HepG2 (cell line): ENCODE measurements around the gene MT1F. TPM values are rescaled to one million over a fixed set of nuclear protein-coding genes. Genes with fewer than 3 reads are reported as not detected.

Experiments used
- ATAC-seq: fragments of 200-7000 bp; cut with Tn5 transposase; 3 replicates; pipeline ENCODE4 v1.9.1; 2020; ENCODE audit warnings: mild to moderate bottlenecking, moderate library complexity
- BruUV-seq: library from RNA; stranded (reverse); fragments of 400-500 nt; replicated peaks from 2 replicates; lab custom pipeline; 2021; lab: Mats Ljungman, UMichigan
- CTCF ChIA-PET: fragments of 300-600 bp; formaldehyde crosslinking; extraction: SDS; loops from one replicate; lab custom pipeline; 2021; ENCODE audit warnings: low total read pairs, inconsistent platforms, low intra/inter-chr PET ratio; lab: Yijun Ruan, JAX
- POLR2A ChIA-PET: fragments of 350-600 bp; sonication (Branson Sonifier 250); formaldehyde crosslinking; loops from one replicate; lab custom pipeline; 2020; ENCODE audit warnings: antibody characterized with exemption, inconsistent platforms; lab: Yijun Ruan, JAX
- DNase-seq: peaks from one replicate; pipeline ENCODE4 v3.0.0-alpha.2; 2015; ENCODE audit warnings: low spot score
- FAIRE-seq: peaks from 3 replicates; lab custom pipeline; 2011; peaks lifted over from hg19 to GRCh38; lab: Jason Lieb, UNC
- H2AFZ ChIP-seq: one replicate; pipeline ENCODE4 v1.6.1; 2011; ENCODE audit warnings: low read length, inconsistent platforms
- H3K27ac ChIP-seq: fragments of 300-600 bp; 3 replicates; pipeline ENCODE4 v1.8.0; 2011; ENCODE audit warnings: mixed run types, mild to moderate bottlenecking, mixed read lengths, low read length, inconsistent platforms; ENCODE audit not compliant: insufficient read depth; ENCODE audit errors: extremely low read length
- H3K27me3 ChIP-seq, 2 experiments: fragments of 200-600 bp in 1 of 2; 2 replicates in 1 of 2; 3 replicates in 1 of 2; pipeline versions ENCODE4 v1.6.0 to v1.8.0; 2011; ENCODE audit warnings: low read length in 2 of 2, mild to moderate bottlenecking in 2 of 2, moderate library complexity in 2 of 2, inconsistent platforms in 1 of 2; ENCODE audit not compliant: insufficient read depth in 2 of 2, control insufficient read depth in 1 of 2
- H3K36me3 ChIP-seq, 2 experiments: fragments of 200-600 bp in 1 of 2; replicated peaks in 1 of 2; 2 replicates in 1 of 2; 3 replicates in 1 of 2; pipeline versions ENCODE4 v1.5.1 to v1.8.0; 2011; ENCODE audit warnings: low read length in 2 of 2, inconsistent platforms in 1 of 2; ENCODE audit not compliant: insufficient read depth in 2 of 2, control insufficient read depth in 1 of 2
- H3K4me1 ChIP-seq: 2 replicates; pipeline ENCODE4 v1.5.1; 2012; ENCODE audit warnings: low read length, inconsistent platforms; ENCODE audit not compliant: insufficient read depth
- H3K4me2 ChIP-seq: 2 replicates; pipeline ENCODE4 v1.6.0; 2011; ENCODE audit warnings: low read depth, low read length, inconsistent platforms
- H3K4me3 ChIP-seq, 3 experiments: fragments of 200-600 bp in 1 of 3; sonication (generic), shearing (Covaris generic) in 1 of 3; replicated peaks in 1 of 3; 2 replicates each; pipeline ENCODE4 v1.5.1; 2011 to 2016; ENCODE audit warnings: low read length in 3 of 3, inconsistent platforms in 2 of 3, low read depth in 2 of 3, mild to moderate bottlenecking in 2 of 3, control low read depth in 1 of 3, mixed read lengths in 1 of 3; ENCODE audit not compliant: insufficient read depth in 1 of 3
- H3K79me2 ChIP-seq: one replicate; pipeline ENCODE4 v1.6.1; 2011; ENCODE audit warnings: low read length, inconsistent platforms; ENCODE audit not compliant: insufficient read depth
- H3K9ac ChIP-seq: 2 replicates; pipeline ENCODE4 v1.6.0; 2011; ENCODE audit warnings: mild to moderate bottlenecking, low read depth, low read length, inconsistent platforms; ENCODE audit not compliant: insufficient read depth
- H3K9me3 ChIP-seq: 2 replicates; pipeline ENCODE4 v1.5.1; 2012; ENCODE audit warnings: mild to moderate bottlenecking, low read length
- H4K20me1 ChIP-seq: 2 replicates; pipeline ENCODE4 v1.6.0; 2011; ENCODE audit warnings: inconsistent platforms, mild to moderate bottlenecking, low read length, moderate library complexity; ENCODE audit not compliant: insufficient read depth
- ASH2L ChIP-seq: fragments of 300-600, 200-600 bp; sonication (generic); IDR thresholded peaks from 2 replicates; pipeline ENCODE4 v1.7.0; 2017; ENCODE audit warnings: low read depth, mild to moderate bottlenecking, moderate library complexity, mixed read lengths, low read length; ENCODE audit not compliant: insufficient read length
- ATF7-NPFF ChIP-seq: sonication (generic); formaldehyde crosslinking; IDR thresholded peaks from 2 replicates; pipeline ENCODE4 v1.8.1; 2023; ENCODE audit warnings: mild to moderate bottlenecking, low read depth, missing genetic modification reagents, moderate library complexity
- CENPX ChIP-seq: sonication (generic); formaldehyde crosslinking; IDR thresholded peaks from 2 replicates; pipeline ENCODE4 v1.9.0; 2021; ENCODE audit warnings: mild to moderate bottlenecking, missing genetic modification reagents, moderate library complexity
- HIC2 ChIP-seq: sonication (generic); formaldehyde crosslinking; IDR thresholded peaks from 2 replicates; pipeline ENCODE4 v1.9.0; 2022; ENCODE audit warnings: low read depth, missing genetic modification reagents
- NCOA2 ChIP-seq: sonication (generic); formaldehyde crosslinking; IDR thresholded peaks from 2 replicates; pipeline ENCODE4 v1.8.0; 2022; ENCODE audit warnings: inconsistent platforms
- PHF20 ChIP-seq: sonication (generic); formaldehyde crosslinking; IDR thresholded peaks from 2 replicates; pipeline ENCODE4 v1.5.0; 2020; ENCODE audit warnings: mild to moderate bottlenecking, missing genetic modification reagents
- SALL2 ChIP-seq: sonication (generic); formaldehyde crosslinking; IDR thresholded peaks from 2 replicates; pipeline ENCODE4 v1.8.1; 2023; ENCODE audit warnings: mild to moderate bottlenecking, missing genetic modification reagents, inconsistent platforms
- ZBTB1 ChIP-seq: sonication (generic); formaldehyde crosslinking; IDR thresholded peaks from 2 replicates; pipeline ENCODE4 v1.4.0; 2020; ENCODE audit warnings: missing genetic modification reagents, borderline replicate concordance
- ZNF574 ChIP-seq: sonication (generic); formaldehyde crosslinking; IDR thresholded peaks from 2 replicates; pipeline ENCODE4 v1.4.0; 2020; ENCODE audit warnings: missing genetic modification reagents
- ZNF605 ChIP-seq: sonication (generic); formaldehyde crosslinking; IDR thresholded peaks from 2 replicates; pipeline ENCODE4 v1.8.0; 2022; ENCODE audit warnings: mild to moderate bottlenecking, missing genetic modification reagents
- ZNF644 ChIP-seq: IDR thresholded peaks from 2 replicates; pipeline ENCODE4 v1.6.1; 2016; ENCODE audit warnings: low read depth
- WGBS: methylation state at CpG from one replicate; pipeline ENCODE4 v1.1.6; 2017; ENCODE audit warnings: low lambda C conversion rate; 5-methylcytosine and 5-hydroxymethylcytosine counted together
- in situ Hi-C: cut with HindIII; loops from 2 replicates; pipeline ENCODE4 v1.10.0; 2017; ENCODE audit warnings: low pct_unique_long_range_greater_than_20kb; ENCODE audit not compliant: extremely low pct_ligation_motif_present
- intact Hi-C: fragments of 100-400 bp; cut with micrococcal nuclease; formaldehyde crosslinking; loops from one replicate; pipeline ENCODE4 v1.10.0; 2022; ENCODE audit not compliant: unreplicated experiment
- polyA plus RNA-seq, 8 experiments: library from polyadenylated mRNA; depleted of rRNA in 3 of 8; stranded (reverse) in 7 of 8; unstranded in 1 of 8; fragments of >200 nt; fragmentation: Illumina TruSeq in 4 of 8; extraction: Trizol in 4 of 8; gene quantifications; 2 replicates each; pipeline versions ENCODE4 v1.2.1 to v1.2.3, GENCODE V29; 2011 to 2016; ENCODE audit warnings: low read depth in 4 of 8, missing spikeins in 1 of 8, mixed read lengths in 1 of 8; ENCODE audit not compliant: insufficient read depth in 1 of 8
- total RNA-seq, 5 experiments: library from RNA; depleted of rRNA; stranded (reverse); fragments of >200 nt; fragmentation: Illumina TruSeq; extraction: Trizol; gene quantifications; 2 replicates each; pipeline ENCODE4 v1.2.3, GENCODE V29; 2016; ENCODE audit warnings: low read depth in 1 of 5
- TF ChIP-seq, protein P1 (sequence below): sonication (generic); formaldehyde crosslinking; conservative IDR thresholded peaks from 2 replicates; pipeline ENCODE4 v1.4.0; 2020; ENCODE audit warnings: mild to moderate bottlenecking, missing genetic modification reagents, moderate library complexity
- TF ChIP-seq, protein P2 (sequence below): sonication (generic); formaldehyde crosslinking; IDR thresholded peaks from 2 replicates; pipeline ENCODE4 v1.8.1; 2023; ENCODE audit warnings: missing genetic modification reagents, inconsistent platforms, borderline replicate concordance

Gene MT1F
- total and polyA plus RNA-seq, 2 of the 13 experiments (the other 11 are each of a cell fraction or from before 2014, with no cell fraction given): 1.9 to 169 TPM

GRCh38 chr16:56637814-56638750, 19.7 kb upstream of the MT1F start, which contains the start of gene MT1A:
Gene MT1A (plus strand): TSS chr16:56638666. CDS start chr16:56638739, 73 bp downstream.
- POLR2A ChIA-PET: interaction anchor here (1.4 kb wide), 1 partner anchor 44 kb away, joined by 3 read pairs; the partner anchor contains the start of gene MT1X
- Histone ChIP-seq H3K4me3 (peak within 1 kb of the TSS in 2 of 3 experiments; percentile 36 to 44; a peak in 4 of 6 replicates), H3K4me2 (peak within 1 kb of the TSS; percentile 66), H3K4me1 (peaks cover 35% of the 10 kb centered on the region), H3K9me3 (no peaks in the 10 kb centered on the region), H3K9ac (no peak within 1 kb of the TSS; the same call in 1 of the 2 replicates), H2AFZ (no peak within 1 kb of the TSS), H3K27me3 (peaks cover 6 to 67% of the 10 kb centered on the region in 2 experiments; a peak in 4 of 5 replicates), H3K27ac (no peak within 1 kb of the TSS), H3K79me2 (no peaks in the 10 kb centered on the region), H4K20me1 (no peaks in the 10 kb centered on the region), H3K36me3 (no peaks in the 10 kb centered on the region)
- no TSS peak for BruUV-seq
- in situ Hi-C loops (no loop called here), intact Hi-C loops (no loop called here)
- DNase-seq (peak; percentile 29), FAIRE-seq (no peak), ATAC-seq (peak; percentile 84)
- 35% methylated on average over 36 of the region's 68 CpGs for WGBS
- CTCF ChIA-PET: no interaction called here
- TF ChIP-seq ZBTB1 (CRISPR knock-in tag) (no peak), CENPX (CRISPR knock-in tag) (no peak), ATF7-NPFF (no peak), PHF20 (CRISPR knock-in tag) (no peak), ZNF574 (CRISPR knock-in tag) (no peak), ASH2L (no peak), ZNF644 (CRISPR knock-in tag) (no peak), SALL2 (CRISPR knock-in tag) (no peak), HIC2 (CRISPR knock-in tag) (no peak), ZNF605 (CRISPR knock-in tag) (no peak), NCOA2 (CRISPR knock-in tag) (no peak)
- TF ChIP-seq, protein P1, sequence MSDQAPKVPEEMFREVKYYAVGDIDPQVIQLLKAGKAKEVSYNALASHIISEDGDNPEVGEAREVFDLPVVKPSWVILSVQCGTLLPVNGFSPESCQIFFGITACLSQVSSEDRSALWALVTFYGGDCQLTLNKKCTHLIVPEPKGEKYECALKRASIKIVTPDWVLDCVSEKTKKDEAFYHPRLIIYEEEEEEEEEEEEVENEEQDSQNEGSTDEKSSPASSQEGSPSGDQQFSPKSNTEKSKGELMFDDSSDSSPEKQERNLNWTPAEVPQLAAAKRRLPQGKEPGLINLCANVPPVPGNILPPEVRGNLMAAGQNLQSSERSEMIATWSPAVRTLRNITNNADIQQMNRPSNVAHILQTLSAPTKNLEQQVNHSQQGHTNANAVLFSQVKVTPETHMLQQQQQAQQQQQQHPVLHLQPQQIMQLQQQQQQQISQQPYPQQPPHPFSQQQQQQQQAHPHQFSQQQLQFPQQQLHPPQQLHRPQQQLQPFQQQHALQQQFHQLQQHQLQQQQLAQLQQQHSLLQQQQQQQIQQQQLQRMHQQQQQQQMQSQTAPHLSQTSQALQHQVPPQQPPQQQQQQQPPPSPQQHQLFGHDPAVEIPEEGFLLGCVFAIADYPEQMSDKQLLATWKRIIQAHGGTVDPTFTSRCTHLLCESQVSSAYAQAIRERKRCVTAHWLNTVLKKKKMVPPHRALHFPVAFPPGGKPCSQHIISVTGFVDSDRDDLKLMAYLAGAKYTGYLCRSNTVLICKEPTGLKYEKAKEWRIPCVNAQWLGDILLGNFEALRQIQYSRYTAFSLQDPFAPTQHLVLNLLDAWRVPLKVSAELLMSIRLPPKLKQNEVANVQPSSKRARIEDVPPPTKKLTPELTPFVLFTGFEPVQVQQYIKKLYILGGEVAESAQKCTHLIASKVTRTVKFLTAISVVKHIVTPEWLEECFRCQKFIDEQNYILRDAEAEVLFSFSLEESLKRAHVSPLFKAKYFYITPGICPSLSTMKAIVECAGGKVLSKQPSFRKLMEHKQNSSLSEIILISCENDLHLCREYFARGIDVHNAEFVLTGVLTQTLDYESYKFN: peak; percentile 37; the same call in 1 of the 2 replicates
- TF ChIP-seq, protein P2, sequence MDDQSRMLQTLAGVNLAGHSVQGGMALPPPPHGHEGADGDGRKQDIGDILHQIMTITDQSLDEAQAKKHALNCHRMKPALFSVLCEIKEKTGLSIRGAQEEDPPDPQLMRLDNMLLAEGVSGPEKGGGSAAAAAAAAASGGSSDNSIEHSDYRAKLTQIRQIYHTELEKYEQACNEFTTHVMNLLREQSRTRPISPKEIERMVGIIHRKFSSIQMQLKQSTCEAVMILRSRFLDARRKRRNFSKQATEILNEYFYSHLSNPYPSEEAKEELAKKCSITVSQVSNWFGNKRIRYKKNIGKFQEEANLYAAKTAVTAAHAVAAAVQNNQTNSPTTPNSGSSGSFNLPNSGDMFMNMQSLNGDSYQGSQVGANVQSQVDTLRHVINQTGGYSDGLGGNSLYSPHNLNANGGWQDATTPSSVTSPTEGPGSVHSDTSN (CRISPR knock-in tag): no peak
